GM18861 (cell line): ENCODE results near the gene AP1B1.
"Not testable (repeated sequence)": the region's sequence is repeated elsewhere in the genome, so short reads cannot be mapped to it uniquely, and the experiment has no call there.

Experiments
- ATAC-seq: cut with Tn5 transposase; IDR thresholded peaks from one replicate; pipeline ENCODE4 v1.9.1; 2021; ENCODE audit not compliant: unreplicated experiment

Gene AP1B1

DNA sequence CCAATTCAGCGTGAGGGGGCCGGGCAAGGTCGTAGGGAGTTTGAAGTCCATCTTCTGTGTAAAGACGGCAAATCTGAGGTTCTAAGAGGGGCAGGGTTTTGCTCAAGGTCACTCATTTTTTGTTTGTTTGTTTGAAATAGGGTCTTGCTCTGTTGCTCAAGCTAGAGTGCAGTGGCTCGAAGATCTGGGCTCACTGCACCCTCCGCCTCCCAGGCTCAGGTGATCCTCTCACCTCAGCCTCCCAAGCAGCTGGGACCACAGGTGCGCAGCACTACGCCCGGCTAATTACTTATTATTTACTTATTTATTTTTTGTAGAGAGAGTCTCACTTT lies 355 bp upstream of the AP1B1 start:
- ATAC-seq: peak; percentile 6

DNA sequence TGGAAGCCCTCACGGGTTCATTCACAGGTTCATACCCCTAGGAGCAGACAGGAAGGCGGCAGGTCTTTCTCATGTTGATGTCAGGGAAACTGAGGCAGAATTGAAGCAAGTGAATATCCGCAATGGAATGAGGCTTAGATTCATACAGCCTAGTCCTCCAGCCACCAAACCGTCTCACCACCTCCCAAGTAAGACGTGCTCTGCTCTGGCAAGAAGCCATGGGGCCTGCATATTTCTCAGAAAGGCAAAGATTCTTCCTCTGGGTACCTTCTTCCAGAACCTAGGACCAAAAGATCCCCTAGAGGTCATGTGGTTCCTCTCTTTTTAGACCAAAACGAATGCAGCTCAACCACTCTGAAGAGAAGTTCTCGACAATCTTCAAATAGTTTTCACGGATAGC lies 1.7 kb downstream of the AP1B1 start:
- ATAC-seq: no peak

DNA sequence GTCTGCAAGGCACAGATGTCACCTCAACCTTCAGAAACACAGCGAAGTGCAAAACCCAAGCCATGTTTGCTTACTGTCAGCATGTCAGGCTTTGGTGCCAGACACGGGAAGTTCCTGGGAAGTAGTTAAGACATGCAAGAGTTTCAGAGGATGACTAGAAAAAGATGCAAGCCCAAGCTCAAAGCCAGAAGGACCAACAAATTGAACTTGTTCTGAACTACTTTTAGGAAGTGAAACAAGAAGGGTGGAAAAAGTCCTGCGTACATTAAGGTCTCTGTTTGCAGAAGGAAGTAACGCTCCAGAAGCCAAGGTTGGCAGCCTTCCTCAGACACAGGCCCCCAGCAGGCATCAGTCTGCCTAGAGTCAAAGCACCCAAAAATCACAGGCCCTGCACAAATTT lies 2.6 kb downstream of the AP1B1 start:
- ATAC-seq: no peak

DNA sequence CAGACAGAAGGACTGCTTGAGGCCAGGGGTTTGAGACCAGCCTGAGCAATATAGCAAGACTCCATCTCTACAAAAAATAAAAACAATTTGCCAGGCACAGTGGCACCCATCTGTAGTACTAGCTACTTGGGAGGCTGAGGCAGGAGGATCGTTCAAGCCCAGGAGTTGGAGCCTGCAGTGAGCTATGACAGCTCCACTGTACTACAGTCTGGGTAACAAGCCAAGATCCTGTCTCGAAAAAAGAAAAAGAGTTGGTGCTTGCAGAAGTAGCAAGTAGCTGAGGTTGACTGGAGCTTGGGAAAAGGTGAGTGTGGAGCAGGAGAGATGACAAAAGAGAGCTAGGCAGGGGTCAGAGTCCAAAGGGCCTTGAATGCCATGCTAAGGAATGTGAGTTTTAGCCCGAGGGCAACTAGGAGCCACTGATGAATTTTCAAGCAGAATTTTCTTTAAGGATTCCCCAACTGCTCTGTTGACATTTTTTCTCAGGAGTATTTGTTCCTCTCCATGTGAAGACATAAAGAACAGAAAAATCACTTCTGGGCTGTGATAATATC lies 3.1 kb downstream of the AP1B1 start:
- no peak for ATAC-seq

DNA sequence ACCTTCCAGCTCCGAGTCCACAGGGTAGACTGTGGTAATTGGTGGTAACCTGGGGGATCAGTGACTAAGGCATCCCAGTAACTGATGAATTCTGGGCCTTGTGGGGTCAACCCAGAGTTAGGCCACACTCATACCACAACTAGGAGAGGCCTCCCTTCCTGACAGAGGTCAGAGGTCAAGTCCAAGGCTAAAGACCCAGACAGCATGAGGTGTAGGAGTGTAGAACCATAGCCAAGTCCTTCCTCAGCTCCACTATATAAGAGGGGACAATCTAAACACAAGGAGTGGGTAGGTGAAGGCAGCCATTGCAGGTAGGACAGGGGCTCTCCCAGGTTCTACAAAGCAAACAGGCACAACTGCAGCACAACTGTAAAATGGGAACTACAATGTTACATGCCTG lies 4.6 kb downstream of the AP1B1 start:
- no peak for ATAC-seq

DNA sequence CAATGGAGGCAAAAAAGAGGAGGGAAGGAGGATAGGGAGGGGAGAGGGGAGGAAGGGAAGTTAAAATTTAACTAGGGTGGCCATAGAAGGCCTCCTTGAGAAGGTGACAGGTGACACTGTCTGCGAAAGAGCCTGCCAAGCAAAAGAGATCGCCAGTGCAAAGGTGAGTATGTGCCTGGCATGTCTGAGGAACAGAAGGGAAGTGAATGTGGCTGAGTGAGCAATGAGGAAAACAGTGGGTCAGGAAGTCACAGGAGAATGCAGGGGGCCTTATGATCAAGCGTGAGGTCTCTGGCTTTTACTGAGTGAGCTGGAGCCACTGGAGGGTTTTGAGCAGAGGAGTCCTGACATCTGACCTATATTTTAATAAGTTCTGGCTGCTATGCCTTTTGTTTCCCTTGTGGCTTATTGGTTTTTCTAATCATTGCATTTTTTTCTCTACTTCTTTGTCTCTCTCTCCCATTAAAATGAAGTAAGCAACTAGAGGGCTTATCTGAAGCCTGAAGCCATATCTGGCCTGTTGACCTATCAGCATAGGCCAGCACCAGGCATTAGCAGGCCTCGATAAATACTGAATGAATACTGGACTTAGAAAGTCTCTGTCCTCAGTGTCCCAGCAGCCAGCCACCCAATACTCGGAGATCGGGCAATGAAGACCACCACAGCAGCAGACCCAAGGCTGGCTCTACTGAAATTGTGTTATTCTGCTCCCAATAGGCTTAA lies 5.6 kb downstream of the AP1B1 start:
- no peak for ATAC-seq

DNA sequence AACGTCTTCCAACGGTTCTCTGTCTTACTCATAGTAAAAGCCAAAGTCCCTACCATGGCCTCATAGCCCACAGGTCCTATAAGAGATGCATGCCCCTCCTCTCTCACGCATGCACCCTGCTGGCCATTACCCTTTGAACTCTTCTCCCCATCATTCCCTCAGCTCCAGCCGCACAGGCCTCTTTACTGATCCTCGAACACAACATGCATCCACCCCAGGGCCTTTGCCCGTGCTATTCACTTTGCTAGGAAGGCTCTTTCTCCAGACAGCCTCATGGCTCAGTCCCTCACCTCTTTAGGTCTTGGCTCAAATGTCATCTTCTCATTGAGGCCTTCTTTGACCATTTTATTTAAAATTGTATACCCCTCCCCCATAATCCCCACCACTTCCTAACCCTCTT lies 7.5 kb downstream of the AP1B1 start:
- ATAC-seq: no peak

DNA sequence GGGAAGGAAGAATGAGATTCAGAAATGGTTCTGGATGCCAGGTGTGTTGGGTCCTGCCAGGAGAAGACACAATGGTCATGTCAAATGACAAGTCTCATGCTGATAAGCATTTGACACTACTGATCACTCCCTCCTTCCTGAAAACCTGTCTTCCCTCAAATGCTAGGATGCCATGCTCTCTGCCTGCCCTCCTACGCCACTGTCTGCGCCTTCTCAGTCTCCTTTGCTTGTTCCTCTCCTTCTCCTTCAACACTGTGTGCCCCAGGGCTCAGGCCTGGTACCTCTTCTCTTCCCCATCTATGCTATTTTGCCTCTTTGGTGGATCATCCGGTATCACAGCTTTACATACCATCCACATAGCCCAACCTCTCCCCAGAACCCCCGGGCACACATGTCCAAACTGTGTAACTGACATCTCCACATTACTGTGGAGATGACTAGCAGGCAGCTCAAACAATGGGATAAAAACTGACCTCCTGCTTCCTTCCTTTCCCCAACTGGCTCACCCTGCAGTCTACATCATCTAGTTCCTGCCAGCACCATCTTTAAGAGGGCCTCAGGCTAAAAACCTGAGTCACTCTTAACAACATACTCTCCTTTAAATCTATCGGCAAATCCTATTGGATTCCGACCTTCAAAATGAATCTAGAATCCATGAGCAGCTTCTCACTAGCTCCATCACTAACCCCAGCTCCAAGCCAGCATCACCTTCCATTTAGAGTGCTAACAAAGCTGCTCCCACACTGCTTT lies 8.2 kb downstream of the AP1B1 start:
- ATAC-seq: no peak

DNA sequence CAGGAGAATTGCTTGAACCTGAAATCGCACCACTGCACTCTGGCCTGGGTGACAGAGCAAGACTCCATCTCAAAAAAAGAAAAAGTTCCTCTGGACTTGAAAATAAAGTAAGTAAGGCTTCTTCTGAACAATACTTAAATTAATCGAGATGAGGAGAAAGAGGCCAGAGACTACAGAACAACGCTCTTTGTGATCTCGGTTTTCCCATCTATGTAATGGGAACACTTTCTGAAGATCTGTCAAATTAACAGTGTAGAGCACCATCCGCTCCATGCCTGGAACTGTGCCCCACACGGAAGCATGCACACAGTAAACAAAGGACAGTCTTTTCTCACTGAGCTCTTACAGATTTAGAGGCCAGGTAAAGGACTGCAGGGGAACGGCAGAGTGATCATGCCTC lies 9.1 kb downstream of the AP1B1 start:
- no peak for ATAC-seq

DNA sequence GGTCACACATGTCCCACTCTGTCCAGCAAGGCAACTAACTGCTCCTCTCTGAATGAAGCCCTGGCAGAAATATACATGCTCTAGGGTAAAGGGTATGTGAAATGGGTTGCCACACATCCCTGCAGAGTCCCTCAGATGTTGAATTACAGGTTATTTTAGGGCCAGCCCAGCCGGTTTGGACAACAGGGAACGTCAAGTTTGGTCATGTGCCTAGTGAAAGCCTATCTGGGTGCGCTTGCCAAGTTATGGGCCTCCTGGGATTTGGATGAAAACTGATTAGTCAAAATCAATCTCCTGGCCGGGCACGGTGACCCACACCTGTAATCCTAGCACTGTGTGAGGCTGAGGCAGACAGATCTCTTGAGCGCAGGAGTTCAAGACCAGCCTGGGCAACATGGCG lies 10.4 kb downstream of the AP1B1 start:
- no peak for ATAC-seq

DNA sequence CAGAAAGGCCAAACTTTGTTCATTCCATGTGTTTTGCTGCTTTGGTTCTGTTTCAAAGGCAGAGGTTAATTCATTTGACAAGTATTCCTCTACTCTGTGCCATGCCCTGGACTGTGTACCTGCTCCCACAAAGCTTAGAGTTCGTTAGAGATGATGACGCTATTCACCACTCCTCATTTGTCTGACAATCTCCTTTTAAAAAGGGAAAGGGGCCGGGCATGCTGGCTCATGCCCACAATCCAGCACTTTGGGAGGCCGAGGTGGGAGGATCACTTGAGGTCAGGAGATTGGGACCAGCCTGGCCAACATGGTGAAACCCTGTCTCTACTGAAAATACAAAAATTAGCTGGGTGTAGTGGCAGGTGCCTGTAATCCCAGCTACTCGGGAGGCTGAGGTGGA lies 11.7 kb downstream of the AP1B1 start:
- ATAC-seq: not testable (repeated sequence)

DNA sequence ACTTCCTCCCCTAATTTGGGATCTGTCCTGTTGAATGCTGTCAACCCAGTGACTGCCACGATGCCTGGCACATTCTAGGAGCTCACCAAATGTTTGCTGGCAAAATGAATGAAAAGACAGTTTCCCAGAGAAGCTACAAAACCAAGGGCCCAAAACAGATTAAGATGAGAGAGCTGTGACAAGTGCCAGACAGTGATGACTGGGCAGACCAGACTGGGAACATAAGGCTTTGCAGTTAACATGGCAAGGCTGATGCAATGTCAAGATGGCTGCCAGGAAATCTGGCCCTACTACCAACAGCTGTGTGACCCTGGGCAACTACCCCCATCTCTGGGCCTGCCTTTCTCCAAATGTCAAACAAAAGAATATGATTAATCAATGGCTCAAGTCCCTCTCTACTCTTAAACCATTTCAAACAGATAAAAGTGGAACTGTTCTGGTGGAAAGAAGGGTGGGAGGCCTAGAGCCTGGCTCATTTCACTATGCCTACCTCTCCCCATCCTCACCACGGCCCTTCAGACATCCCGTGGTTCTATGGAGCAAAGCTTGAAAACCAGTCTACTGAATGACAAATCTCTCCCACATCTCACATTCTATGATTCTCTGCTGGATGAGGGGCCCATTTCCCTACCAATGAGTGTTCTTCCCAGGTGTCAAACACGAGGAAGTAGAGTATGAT lies 12.8 kb downstream of the AP1B1 start:
- ATAC-seq: no peak

DNA sequence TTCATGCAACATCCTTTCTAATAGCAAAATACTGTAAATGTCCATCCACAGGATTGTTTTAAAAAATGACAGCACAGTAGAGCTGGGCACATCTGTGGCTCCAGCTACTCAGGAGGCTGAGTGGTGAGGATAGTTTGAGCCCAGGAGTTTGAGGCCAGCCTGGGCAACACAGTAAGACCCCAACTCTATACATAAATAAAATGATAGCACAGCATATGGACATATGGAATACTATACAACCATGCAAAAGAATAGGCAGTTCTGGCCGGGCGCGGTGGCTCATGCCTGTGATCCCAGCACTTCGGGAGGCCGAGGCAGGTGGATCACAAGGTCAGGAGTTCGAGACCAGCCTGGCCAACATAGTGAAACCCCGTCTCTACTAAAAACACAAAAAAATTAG lies 13.6 kb downstream of the AP1B1 start:
- ATAC-seq: not testable (repeated sequence)

DNA sequence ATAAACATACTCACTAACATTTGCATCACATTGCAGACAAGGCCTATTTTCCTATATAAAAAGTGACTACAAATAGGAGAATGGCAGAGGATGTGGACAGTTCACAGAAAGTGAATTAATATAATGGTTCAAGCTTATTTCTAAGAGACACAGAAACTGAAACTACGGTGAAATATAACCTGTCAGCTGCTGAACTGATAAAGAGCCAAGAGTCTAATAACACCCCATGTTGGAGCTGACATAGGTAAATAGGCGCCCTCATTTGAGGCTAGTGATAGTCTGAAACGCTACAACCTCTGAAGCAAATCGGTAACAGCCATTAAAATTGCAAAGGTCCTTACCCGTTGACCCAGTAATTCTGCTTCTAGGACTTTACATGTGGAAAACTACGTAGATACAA lies 14.0 kb downstream of the AP1B1 start:
- ATAC-seq: no peak

DNA sequence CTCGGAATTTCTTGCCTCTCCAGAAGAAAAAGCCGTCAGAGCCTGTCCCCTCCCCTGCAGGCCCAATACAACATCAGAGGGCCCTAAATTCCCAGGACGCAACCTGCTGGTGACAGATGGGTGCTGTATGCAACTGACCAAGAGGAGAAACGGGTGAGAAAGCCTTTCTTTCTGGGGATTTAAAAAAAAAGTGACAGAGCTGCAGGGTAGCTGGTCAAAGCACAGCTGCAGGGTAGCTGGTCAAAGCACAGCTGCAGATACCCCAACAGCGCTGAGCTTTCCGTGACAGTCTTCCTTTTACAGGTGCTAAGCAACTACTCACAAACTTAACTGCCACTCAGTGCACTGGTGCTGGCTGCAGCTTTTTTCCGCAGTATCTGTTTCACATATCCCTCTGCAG lies 17.8 kb downstream of the AP1B1 start:
- ATAC-seq: no peak

DNA sequence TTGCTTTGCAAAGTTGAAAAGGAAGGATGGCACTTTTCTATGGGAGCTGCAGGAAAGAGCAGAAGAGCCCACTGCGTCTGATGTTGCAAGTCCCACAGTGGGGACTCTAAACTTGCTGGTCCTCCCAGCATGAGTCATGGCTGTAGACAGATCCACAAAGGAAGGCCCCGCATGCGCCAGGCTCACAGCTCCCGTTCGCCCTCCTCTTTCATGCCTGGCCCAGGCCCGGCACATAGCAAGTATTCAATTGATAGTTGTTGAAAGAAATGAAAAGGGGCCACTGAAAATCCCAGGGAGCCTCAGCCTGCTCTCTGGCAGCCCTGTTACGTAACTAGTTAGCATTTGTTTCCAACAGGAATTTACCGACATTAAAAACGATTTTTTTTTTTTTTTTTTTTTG lies 18.9 kb downstream of the AP1B1 start:
- no peak for ATAC-seq

DNA sequence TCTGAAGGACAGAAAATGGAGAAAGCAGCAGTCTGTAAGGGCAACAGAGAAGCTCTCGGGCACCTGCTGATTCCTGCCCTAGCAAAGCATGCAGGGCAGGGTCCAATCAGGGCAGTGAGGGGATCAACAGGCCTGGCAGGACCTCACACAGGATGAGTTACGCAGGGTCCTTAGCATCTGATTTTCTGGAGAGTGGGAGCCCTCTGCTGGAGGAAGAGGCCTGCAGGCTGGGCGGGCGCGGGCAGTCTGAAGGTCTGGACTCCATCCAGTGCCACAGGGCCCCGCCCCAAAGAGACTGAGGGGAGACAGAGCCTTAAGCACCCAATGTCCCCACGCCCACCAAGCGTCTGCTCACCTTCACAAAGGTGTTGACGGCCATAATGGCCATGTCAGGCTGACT lies 28.9 kb downstream of the AP1B1 start:
- no peak for ATAC-seq

DNA sequence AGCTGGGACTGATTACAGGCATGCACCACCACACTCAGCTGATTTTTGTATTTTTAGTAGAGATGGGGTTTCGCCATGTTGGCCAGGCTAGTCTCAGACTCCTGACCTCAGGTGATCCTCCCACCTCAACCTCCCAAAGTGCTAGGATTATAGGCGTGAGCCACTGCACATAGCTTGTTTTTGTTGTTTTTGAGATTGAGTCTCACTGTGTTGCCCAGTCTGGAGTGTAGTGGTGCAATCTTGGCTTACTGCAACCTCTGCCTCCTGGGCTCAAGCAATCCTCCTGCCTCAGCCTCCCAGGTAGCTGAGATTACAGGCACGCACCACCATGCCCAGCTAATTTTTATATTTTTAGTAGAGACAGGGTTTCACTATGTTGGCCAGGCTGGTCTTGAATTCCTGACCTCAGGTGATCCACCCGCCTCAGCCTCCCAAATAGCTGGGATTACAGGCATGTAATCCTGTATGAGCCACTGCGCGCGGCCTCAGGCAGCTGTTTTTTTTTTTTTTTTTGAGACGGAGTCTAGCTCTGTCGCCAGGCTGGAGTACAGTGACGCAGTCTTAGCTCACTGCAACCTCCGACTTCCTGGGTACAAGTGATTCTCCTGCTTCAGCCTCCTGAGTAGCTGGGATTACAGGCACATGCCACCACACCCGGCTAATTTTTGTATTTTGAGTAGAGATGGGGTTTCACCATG lies 31.0 kb downstream of the AP1B1 start:
- ATAC-seq: not testable (repeated sequence)

DNA sequence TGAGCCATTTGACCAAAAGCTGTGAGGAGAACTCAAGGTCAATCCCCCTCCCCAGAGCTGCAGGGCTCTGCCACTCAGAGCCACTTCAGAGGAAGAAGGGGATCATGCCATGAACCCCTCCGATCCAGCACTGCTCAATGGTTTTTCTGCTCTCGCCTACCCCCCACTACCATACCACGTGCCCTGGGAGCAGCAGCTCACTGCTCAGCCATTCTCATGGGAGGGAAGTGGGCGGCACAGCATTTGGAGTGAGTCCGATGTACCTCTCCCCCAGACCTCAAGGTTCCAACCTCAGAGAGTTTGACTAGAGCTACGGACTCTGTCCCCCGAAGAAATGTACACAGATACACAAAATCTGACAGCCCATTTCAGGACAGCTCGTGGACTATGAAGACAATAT lies 34.5 kb downstream of the AP1B1 start:
- no peak for ATAC-seq

DNA sequence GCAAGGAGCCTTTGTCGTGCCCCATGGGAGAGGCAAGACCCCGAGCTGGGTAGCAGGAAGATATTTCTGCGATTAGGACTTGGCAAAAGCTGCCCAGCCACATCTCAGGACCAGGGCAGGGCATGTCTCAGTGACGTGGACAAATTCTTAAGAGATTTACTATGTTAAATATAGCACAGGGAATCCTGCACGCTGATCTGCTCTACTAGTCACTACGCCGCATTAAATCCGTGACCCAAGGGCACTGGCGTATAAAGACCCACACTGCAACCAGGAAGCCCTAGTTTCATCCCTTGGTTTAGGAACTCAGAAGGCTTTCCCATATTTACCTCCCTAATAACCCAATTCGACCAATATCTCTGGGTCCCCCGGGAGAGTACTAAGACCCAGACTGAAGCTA lies 35.1 kb downstream of the AP1B1 start:
- no peak for ATAC-seq

DNA sequence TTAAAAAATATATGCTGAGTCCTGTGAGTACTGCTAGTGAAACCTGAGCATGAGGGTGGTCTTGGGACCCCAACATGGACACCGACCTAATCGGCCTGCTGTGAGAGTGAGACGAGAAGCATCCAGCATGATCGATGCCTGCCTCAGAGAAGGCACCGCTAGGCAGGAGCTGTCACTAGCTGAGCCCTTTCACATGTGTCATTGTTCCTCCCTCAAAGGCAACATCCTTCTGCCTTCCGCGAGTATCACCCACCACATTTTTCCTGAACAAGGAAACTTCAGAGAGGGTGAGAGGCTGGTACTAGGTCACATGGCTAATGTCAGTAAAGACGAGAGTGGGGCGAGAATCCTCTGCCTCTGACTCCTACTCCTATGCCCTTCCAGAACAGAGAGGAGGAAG lies 35.6 kb downstream of the AP1B1 start:
- no peak for ATAC-seq
